ENCODE data around the gene RDX. TPM values are rescaled to one million over a fixed set of nuclear protein-coding genes. Genes with fewer than 3 reads are reported as not detected.

RDX gene
- total RNA-seq (2022) (71.8 and 76.8 TPM in 2 replicates), Bru-seq, nascent RNA (percentile 79 among the genes with signal in this experiment), BruChase-seq, experiment 1, labeled RNA remaining after a 6-hour chase (percentile 87 among the genes with signal in this experiment), BruChase-seq, experiment 2, labeled RNA remaining after a 2-hour chase (percentile 79 among the genes with signal in this experiment)
- long read RNA-seq, full-length matches to known transcripts: 16 of 25 reads
- long read RNA-seq, partial matches to known transcripts: 2 of 25 reads
- long read RNA-seq, other reads (novel, unspliced or antisense): 7 of 25 reads

- peak; percentile 76 for DNase-seq
Observed at GRCh38 chr11:110296226-110297075, at the start of gene RDX. Gene RDX, minus strand, starts transcription at chr11:110296614. Its CDS starts 16,922 bp downstream, at chr11:110279692.

DNA sequence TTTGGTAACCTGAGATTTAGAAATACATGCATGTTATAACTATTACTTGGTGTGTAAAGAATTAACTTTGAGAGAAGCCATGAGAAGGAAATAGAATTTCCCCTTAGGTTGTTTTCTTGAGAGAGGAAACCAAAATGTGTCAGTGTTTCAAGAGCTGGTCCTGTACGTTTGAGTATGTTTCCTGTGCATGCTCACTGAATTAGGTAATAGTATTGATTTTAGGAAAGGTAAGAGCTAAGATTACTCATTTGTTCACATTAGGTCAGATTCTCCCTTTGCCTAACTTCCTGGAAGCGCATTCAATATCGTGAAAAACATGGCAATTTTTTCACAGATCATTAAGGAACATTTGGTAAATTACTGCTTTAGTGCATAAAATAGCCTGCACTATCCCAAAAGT lies 49.3 kb upstream of the RDX start:
- H3K27me3 Mint-ChIP-seq (ENCODE audit: unreplicated experiment): no peaks in the 10 kb centered on the region
- peaks cover 14% of the 10 kb centered on the region for H3K36me3 Mint-ChIP-seq (ENCODE audit: insufficient read depth, unreplicated experiment)
- H3K27ac Mint-ChIP-seq (ENCODE audit: unreplicated experiment): no peak overlapping the region
- no TSS peak for BruUV-seq (replicated peaks)
- intact Hi-C loops (cut with micrococcal nuclease; ENCODE audit: unreplicated experiment): no loop called here
- no peak for TF ChIP-seq CTCF (IDR thresholded peaks at IDR 0.05; ENCODE audit: unreplicated experiment)
- no peak for DNase-seq
- peaks cover 50% of the 10 kb centered on the region for H3K4me1 Mint-ChIP-seq (ENCODE audit: low read depth, unreplicated experiment)
- no peak overlapping the region for H3K4me3 Mint-ChIP-seq (ENCODE audit: low read depth, unreplicated experiment)
- CTCF ChIA-PET: interaction anchor here (0.8 to 1.0 kb wide), 2 partner anchors 9 to 598 kb away, joined by 3 to 6 read pairs; no protein-coding TSS in a partner anchor
- H3K9me3 Mint-ChIP-seq (ENCODE audit: low read depth, unreplicated experiment): peaks cover 7% of the 10 kb centered on the region

More at GRCh38 chr11:110296226-110297075, at the start of gene RDX:
- no TSS peak for BruUV-seq (replicated peaks)
- peaks cover 24% of the 10 kb centered on the region for H3K36me3 Mint-ChIP-seq (ENCODE audit: insufficient read depth, unreplicated experiment)
- H3K27me3 Mint-ChIP-seq (ENCODE audit: unreplicated experiment): no peaks in the 10 kb centered on the region
- CTCF ChIA-PET: interaction anchor here (0.7 to 1.8 kb wide), 5 partner anchors 9 to 43 kb away, joined by 3 to 5 read pairs (median 4); no protein-coding TSS in a partner anchor
- H3K27ac Mint-ChIP-seq (ENCODE audit: unreplicated experiment): peak within 1 kb of the TSS; percentile 75
- no peaks in the 10 kb centered on the region for H3K4me1 Mint-ChIP-seq (ENCODE audit: low read depth, unreplicated experiment)
- H3K9me3 Mint-ChIP-seq (ENCODE audit: low read depth, unreplicated experiment): peaks cover 2% of the 10 kb centered on the region
- peak within 1 kb of the TSS; percentile 75 for H3K4me3 Mint-ChIP-seq (ENCODE audit: low read depth, unreplicated experiment)
- TF ChIP-seq CTCF (IDR thresholded peaks at IDR 0.05; ENCODE audit: unreplicated experiment): no peak
- intact Hi-C loops (cut with micrococcal nuclease; ENCODE audit: unreplicated experiment): loop anchor here (2.0 to 5.0 kb wide), 2 partner anchors 70 to 136 kb away; no protein-coding TSS in a partner anchor

DNA sequence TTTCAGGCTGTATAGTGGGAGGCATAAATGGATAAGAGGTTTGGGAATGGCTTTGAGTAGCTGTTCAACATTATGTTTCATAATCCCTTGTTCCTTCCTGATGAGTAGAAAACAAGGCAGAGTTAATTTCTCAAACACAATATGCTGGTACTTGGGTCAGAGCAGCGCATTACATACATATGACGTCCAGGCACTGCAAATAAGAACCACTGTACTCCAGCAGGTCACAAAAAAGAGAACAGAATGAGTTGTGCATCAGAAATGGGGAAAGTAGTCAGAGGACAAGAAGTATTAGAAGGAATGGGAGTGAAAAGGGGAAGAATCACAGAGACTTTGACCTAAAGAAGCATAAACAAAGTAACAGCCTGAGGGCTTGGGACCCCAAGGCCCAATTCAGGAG lies 44.0 kb upstream of the RDX start:
- intact Hi-C loops (cut with micrococcal nuclease; ENCODE audit: unreplicated experiment): no loop called here
- peaks cover 7% of the 10 kb centered on the region for H3K9me3 Mint-ChIP-seq (ENCODE audit: low read depth, unreplicated experiment)
- no peak for DNase-seq
- no peak overlapping the region for H3K4me3 Mint-ChIP-seq (ENCODE audit: low read depth, unreplicated experiment)
- CTCF ChIA-PET: interaction anchor here (0.7 kb wide), 1 partner anchor 15 kb away, joined by 3 read pairs; no protein-coding TSS in a partner anchor
- H3K27ac Mint-ChIP-seq (ENCODE audit: unreplicated experiment): peak overlapping the region; percentile 64
- no TSS peak for BruUV-seq (replicated peaks)
- TF ChIP-seq CTCF (IDR thresholded peaks at IDR 0.05; ENCODE audit: unreplicated experiment): no peak
- H3K36me3 Mint-ChIP-seq (ENCODE audit: insufficient read depth, unreplicated experiment): peaks cover 25% of the 10 kb centered on the region
- peaks cover 43% of the 10 kb centered on the region for H3K4me1 Mint-ChIP-seq (ENCODE audit: low read depth, unreplicated experiment)
- no peaks in the 10 kb centered on the region for H3K27me3 Mint-ChIP-seq (ENCODE audit: unreplicated experiment)

GRCh38 chr11:110339456-110340250 lies 43.2 kb upstream of the RDX start:
- intact Hi-C loops (cut with micrococcal nuclease; ENCODE audit: unreplicated experiment): no loop called here
- H3K4me3 Mint-ChIP-seq (ENCODE audit: low read depth, unreplicated experiment): no peak overlapping the region
- no TSS peak for BruUV-seq (replicated peaks)
- peaks cover 23% of the 10 kb centered on the region for H3K36me3 Mint-ChIP-seq (ENCODE audit: insufficient read depth, unreplicated experiment)
- no peak for DNase-seq
- peaks cover 7% of the 10 kb centered on the region for H3K9me3 Mint-ChIP-seq (ENCODE audit: low read depth, unreplicated experiment)
- CTCF ChIA-PET: interaction anchor here (0.5 to 0.7 kb wide), 2 partner anchors 15 to 44 kb away, joined by 3 read pairs; no protein-coding TSS in a partner anchor
- peaks cover 36% of the 10 kb centered on the region for H3K4me1 Mint-ChIP-seq (ENCODE audit: low read depth, unreplicated experiment)
- no peaks in the 10 kb centered on the region for H3K27me3 Mint-ChIP-seq (ENCODE audit: unreplicated experiment)
- H3K27ac Mint-ChIP-seq (ENCODE audit: unreplicated experiment): no peak overlapping the region
- TF ChIP-seq CTCF (IDR thresholded peaks at IDR 0.05; ENCODE audit: unreplicated experiment): no peak
